VCaP (cell line): ENCODE measurements around the gene HOXD8.

Experiments used
- H3K27ac ChIP-seq: fragments of 450-650 bp; 2 replicates; pipeline ENCODE4 v1.5.1; 2017
- CTCF ChIP-seq: fragments of 450-650 bp; conservative IDR thresholded peaks from 2 replicates; pipeline ENCODE4 v1.5.1; 2017; ENCODE audit warnings: mild to moderate bottlenecking, moderate library complexity

Gene HOXD8

DNA sequence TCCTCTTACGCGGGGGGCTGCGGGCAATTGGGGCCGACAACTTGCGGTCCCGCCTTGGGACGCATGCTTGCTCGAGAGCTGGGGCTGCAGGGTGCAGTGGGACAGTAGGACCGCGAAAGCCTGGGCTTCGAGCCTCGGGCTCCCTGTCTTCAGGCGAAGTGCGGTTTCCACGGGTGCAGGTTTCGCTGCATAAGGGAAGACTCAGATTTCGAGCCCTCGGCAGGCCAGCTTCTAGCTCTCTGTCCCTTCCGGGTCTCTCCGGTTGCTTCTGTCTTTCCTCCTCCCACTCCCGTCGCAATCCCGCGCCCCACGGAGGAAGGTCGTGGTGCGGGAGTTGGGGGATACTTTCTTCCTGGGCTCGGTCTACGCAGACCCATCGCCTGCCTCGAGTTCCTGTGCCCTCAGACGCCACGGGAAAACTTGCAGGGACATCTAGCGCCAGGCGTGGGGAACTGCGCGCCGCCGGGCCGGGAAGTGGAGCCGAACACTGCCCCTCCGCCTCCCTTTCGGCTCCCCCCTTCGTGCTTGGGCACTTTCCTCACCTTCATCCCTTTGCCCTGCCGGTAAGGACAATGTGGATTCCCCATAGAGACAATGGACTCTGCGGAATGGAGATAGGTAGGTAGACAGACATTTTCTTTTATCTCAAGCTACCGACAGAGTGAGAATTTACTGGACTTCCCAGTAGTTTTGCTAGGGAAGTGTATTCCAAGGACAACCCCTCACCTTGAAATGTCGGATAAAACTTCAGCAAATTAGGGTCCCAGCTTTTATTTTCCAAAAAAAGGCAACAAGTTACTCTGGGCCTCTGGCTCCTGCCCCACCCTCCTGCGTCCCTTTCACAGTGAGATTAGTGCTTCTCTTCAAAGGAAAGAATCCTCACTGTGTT is 41.2 kb upstream of the HOXD8 start:
- peak; percentile 93 for TF ChIP-seq CTCF
- H3K27ac ChIP-seq: peak overlapping the region; percentile 54

DNA sequence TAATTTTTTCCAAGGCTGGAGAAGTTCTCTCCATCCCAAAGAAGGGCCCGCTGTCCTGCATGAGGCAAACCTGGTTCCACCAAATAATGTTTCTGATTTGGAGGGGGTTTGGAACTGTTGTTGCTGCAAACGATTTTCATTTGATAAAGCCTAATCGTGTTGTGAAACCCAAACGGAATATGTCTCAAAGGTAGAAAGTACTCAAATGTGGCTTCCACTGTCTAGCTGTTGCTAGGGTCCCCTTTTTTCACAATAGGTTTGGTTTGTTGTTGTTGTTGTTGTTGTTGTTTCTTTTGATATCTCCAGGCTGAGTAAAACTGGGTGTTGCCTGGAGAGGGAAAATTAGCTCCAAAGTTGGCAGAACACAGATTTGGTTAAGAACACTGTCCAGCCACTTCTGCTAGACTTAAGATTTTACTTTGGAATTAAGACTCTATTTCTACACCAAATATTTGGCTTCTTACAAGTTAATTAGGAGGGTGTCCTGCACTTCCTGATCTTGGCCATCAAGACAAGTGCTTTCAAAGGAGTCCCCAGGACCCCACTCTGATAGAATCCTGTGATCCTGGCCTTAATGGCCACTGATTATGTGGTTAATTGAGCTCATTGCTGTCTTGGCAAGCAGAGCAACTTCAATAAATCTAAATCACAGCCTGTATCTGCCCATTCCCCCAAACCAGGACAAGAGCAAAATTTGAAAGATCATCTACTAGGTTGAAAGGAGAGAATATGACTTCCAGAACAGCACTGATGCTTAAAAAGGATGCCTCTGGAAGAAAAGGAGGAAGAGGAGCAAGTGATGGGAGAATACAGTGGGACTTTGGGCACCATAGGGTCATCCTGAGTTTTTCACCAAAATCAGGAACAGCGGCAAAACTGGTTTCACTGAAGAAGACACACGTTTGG is 40.3 kb upstream of the HOXD8 start:
- TF ChIP-seq CTCF: no peak
- no peak overlapping the region for H3K27ac ChIP-seq

GRCh38 chr2:176089843-176090395 is 39.6 kb upstream of the HOXD8 start:
- no peak overlapping the region for H3K27ac ChIP-seq

GRCh38 chr2:176090862-176091261 is 38.6 kb upstream of the HOXD8 start:
- no peak for TF ChIP-seq CTCF
- no peak overlapping the region for H3K27ac ChIP-seq

More at GRCh38 chr2:176089843-176090395, 39.6 kb upstream of the HOXD8 start:
- no peak for TF ChIP-seq CTCF

GRCh38 chr2:176091329-176092258 is 37.9 kb upstream of the HOXD8 start:
- TF ChIP-seq CTCF: no peak
- no peak overlapping the region for H3K27ac ChIP-seq

DNA sequence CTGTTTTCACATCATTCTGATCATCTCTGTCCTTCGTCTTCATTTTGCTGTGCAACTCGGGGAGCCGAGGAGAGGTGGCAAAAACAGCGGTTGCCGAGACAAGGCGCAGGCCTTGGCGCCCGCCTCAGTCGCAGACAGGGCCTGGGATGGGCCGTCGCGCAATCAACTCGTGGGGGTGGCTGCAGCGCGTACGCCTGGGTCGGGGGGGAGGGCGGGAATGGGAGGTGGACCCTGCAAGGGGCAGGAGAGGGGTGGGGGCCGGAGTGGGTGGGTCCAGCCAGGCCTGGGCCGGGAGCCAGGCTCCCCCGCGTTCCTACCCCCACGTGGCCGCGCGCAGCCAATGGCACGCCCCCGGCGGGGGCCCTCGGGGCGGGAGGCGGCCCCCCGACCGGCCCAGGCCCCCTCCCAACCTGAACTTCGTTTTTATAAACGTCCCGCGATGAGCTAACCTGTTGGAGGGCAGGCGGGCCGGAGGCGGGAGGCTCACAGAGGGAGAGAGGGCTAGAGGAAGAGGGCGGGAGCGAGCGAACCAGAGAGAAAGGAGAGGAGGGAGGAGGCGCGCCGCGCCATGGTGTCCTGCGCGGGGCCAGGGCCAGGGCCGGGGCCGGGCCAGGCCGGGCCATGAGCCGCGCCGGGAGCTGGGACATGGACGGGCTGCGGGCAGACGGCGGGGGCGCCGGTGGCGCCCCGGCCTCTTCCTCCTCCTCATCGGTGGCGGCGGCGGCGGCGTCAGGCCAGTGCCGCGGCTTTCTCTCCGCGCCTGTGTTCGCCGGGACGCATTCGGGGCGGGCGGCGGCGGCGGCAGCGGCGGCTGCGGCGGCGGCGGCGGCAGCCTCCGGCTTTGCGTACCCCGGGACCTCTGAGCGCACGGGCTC is 37.0 kb upstream of the HOXD8 start, which contains the start of gene HOXD13:
Gene HOXD13, plus strand, starts transcription at position 452 of the 875 bp plus-strand sequence. Its CDS starts 170 bp downstream, at position 622.
- peak within 1 kb of the TSS; percentile 73 for H3K27ac ChIP-seq

More for the DNA sequence above, 37.0 kb upstream of the HOXD8 start, which contains the start of gene HOXD13:
- TF ChIP-seq CTCF: no peak
